Stimulated activated CD4-positive, alpha-beta T cell treated with anti-CD3 and anti-CD28 coated beads, TNF-alpha, amount 100 ng/mL, for 24 hours (primary cell): ENCODE data around the gene CLECL1.
"Not testable (repeated sequence)": the region's sequence is repeated elsewhere in the genome, so short reads cannot be mapped to it uniquely, and the experiment has no call there.

Experiments
- DNase-seq, 3 experiments: peaks; one replicate each; pipeline ENCODE4 v3.0.0-alpha.2; 2020; ENCODE audit warnings: low read depth in 3 of 3

CLECL1 gene

GRCh38 chr12:9751204-9752144, 18.6 kb upstream of the CLECL1 start:
- DNase-seq: peak in 1 of 3 experiments; percentile 48

GRCh38 chr12:9750276-9751203, 17.6 kb upstream of the CLECL1 start:
- peak in 1 of 3 experiments; percentile 41 for DNase-seq

- no peak for DNase-seq
Observed at GRCh38 chr12:9749640-9750039, 16.7 kb upstream of the CLECL1 start.

- DNase-seq: no peak
Observed at GRCh38 chr12:9745199-9745598, 12.3 kb upstream of the CLECL1 start.

- DNase-seq: no peak
Observed at GRCh38 chr12:9742661-9743060, 9.8 kb upstream of the CLECL1 start.

GRCh38 chr12:9741726-9742125, 8.8 kb upstream of the CLECL1 start:
- DNase-seq: peak in 2 of 3 experiments; percentile 59 to 60

- DNase-seq: no peak
Observed at GRCh38 chr12:9740106-9740750, 7.3 kb upstream of the CLECL1 start.

- not testable (repeated sequence) for DNase-seq
Observed at GRCh38 chr12:9739404-9740105, 6.7 kb upstream of the CLECL1 start.

- not testable (repeated sequence) for DNase-seq
Observed at GRCh38 chr12:9738905-9739304, 6.0 kb upstream of the CLECL1 start.

GRCh38 chr12:9736936-9737705, 4.2 kb upstream of the CLECL1 start:
- DNase-seq: no peak

GRCh38 chr12:9735601-9736000, 2.7 kb upstream of the CLECL1 start:
- no peak for DNase-seq

GRCh38 chr12:9731797-9732196, 1.1 kb downstream of the CLECL1 start:
- DNase-seq: no peak

- no peak for DNase-seq
Observed at GRCh38 chr12:9731393-9731792, 1.5 kb downstream of the CLECL1 start.

- no peak for DNase-seq
Observed at GRCh38 chr12:9730591-9730990, 2.3 kb downstream of the CLECL1 start.

GRCh38 chr12:9730011-9730410, 2.9 kb downstream of the CLECL1 start:
- no peak for DNase-seq

- DNase-seq: no peak
Observed at GRCh38 chr12:9729082-9729481, 3.8 kb downstream of the CLECL1 start.

- no peak for DNase-seq
Observed at GRCh38 chr12:9727813-9728212, 5.1 kb downstream of the CLECL1 start.

GRCh38 chr12:9725213-9725870, 7.6 kb downstream of the CLECL1 start:
- DNase-seq: no peak

- no peak for DNase-seq
Observed at GRCh38 chr12:9724023-9724422, 8.9 kb downstream of the CLECL1 start.
